Endodermal cell (in vitro differentiated cells): Measurements from ENCODE around the gene UBASH3A. TPM values are rescaled to one million over a fixed set of nuclear protein-coding genes. Genes with fewer than 3 reads are reported as not detected.

ENCODE experiments used
- DNase-seq: peaks from one replicate; pipeline ENCODE4 v3.0.0-alpha.2; 2017
- H3K27ac ChIP-seq: 2 replicates; pipeline ENCODE4 v1.5.1; 2013; ENCODE audit warnings: mild to moderate bottlenecking, low read depth, low read length, moderate library complexity
- H3K27me3 ChIP-seq: 2 replicates; pipeline ENCODE4 v1.6.1; 2013; ENCODE audit warnings: mild to moderate bottlenecking, low read length, moderate library complexity; ENCODE audit not compliant: insufficient read depth, control insufficient read depth, poor library complexity, severe bottlenecking
- H3K36me3 ChIP-seq: 2 replicates; pipeline ENCODE4 v1.7.0; 2013; ENCODE audit warnings: mild to moderate bottlenecking, low read length, moderate library complexity; ENCODE audit not compliant: control insufficient read depth, insufficient read depth
- H3K4me1 ChIP-seq: one replicate; pipeline ENCODE4 v1.7.0; 2013; ENCODE audit warnings: low read length; ENCODE audit not compliant: control insufficient read depth, insufficient read depth
- H3K4me3 ChIP-seq: 2 replicates; pipeline ENCODE4 v1.5.1; 2013; ENCODE audit warnings: mild to moderate bottlenecking, low read length, moderate library complexity
- H3K9ac ChIP-seq: 2 replicates; pipeline ENCODE4 v1.6.1; 2013; ENCODE audit warnings: mild to moderate bottlenecking, low read length, moderate library complexity; ENCODE audit not compliant: poor library complexity, severe bottlenecking; ENCODE audit errors: extremely low read depth
- H3K9me3 ChIP-seq: 2 replicates; pipeline ENCODE4 v1.6.1; 2013; ENCODE audit warnings: mild to moderate bottlenecking, low read length, moderate library complexity; ENCODE audit not compliant: control insufficient read depth
- H3K27ac Mint-ChIP-seq: 2 replicates; pipeline ENCODE4 v1.8.0; 2020; ENCODE audit warnings: mixed read lengths
- H3K27me3 Mint-ChIP-seq: 2 replicates; pipeline ENCODE4 v1.8.0; 2021; ENCODE audit warnings: mild to moderate bottlenecking, mixed read lengths; ENCODE audit not compliant: insufficient read depth
- H3K36me3 Mint-ChIP-seq: 2 replicates; pipeline ENCODE4 v1.8.0; 2020; ENCODE audit warnings: low read depth, mixed read lengths
- H3K4me1 Mint-ChIP-seq: 2 replicates; pipeline ENCODE4 v1.8.0; 2020; ENCODE audit warnings: mixed read lengths
- H3K4me3 Mint-ChIP-seq: 2 replicates; pipeline ENCODE4 v1.8.0; 2020; ENCODE audit warnings: mild to moderate bottlenecking, moderate library complexity, mixed read lengths
- H3K9me3 Mint-ChIP-seq: 2 replicates; pipeline ENCODE4 v1.8.0; 2020; ENCODE audit warnings: mild to moderate bottlenecking, mixed read lengths
- CTCF ChIP-seq: fragments of 200-600 bp; sonication (generic); conservative IDR thresholded peaks from 2 replicates; pipeline ENCODE4 v1.5.0; 2021; ENCODE audit warnings: antibody characterized with exemption, mild to moderate bottlenecking
- WGBS, 2 experiments: methylation state at CpG; one replicate each; pipeline versions ENCODE4 v1.1.5 to v1.1.7; 2013; ENCODE audit warnings: missing lambda C conversion rate in 2 of 2, mixed read lengths in 1 of 2; ENCODE audit not compliant: insufficient coverage in 1 of 2, insufficient read length in 1 of 2; 5-methylcytosine and 5-hydroxymethylcytosine counted together
- total RNA-seq, 2 donors: library from RNA; stranded (reverse); fragmentation: NEBNext Ultra II Directional in 1 of 2; extraction: Animal tissue kit (Norgen Biotek cat#: 25700) in 1 of 2; gene quantifications; 2 replicates in 1 of 2; 3 replicates in 1 of 2; pipeline ENCODE4 v1.2.1, GENCODE V29; 2021

Gene UBASH3A
- total RNA-seq, 2 donors from 2014 or later = not detected

- H3K27ac Mint-ChIP-seq = no peak overlapping the region
- no peak overlapping the region for H3K4me3 ChIP-seq
- no peaks in the 10 kb centered on the region for H3K9me3 Mint-ChIP-seq
- no peaks in the 10 kb centered on the region for H3K4me1 ChIP-seq
- H3K9ac ChIP-seq = no peak overlapping the region
- no peak overlapping the region for H3K4me3 Mint-ChIP-seq
- 81 to 86% methylated on average over 5 to 10 of the region's 10 CpGs for WGBS, 2 experiments
- H3K36me3 Mint-ChIP-seq = no peaks in the 10 kb centered on the region
- DNase-seq = no peak
- peaks cover 3% of the 10 kb centered on the region for H3K27me3 ChIP-seq
- peaks cover 8% of the 10 kb centered on the region for H3K27me3 Mint-ChIP-seq
- H3K36me3 ChIP-seq = no peaks in the 10 kb centered on the region
- H3K27ac ChIP-seq = no peak overlapping the region
- H3K4me1 Mint-ChIP-seq = no peaks in the 10 kb centered on the region
- TF ChIP-seq CTCF = no peak
- H3K9me3 ChIP-seq = no peaks in the 10 kb centered on the region
These were observed 23.3 kb downstream of the UBASH3A start for GRCh38 chr21:42426876-42427480.

- Histone ChIP-seq H3K4me3 (no peak overlapping the region), H3K27ac (no peak overlapping the region), H3K9me3 (peaks cover 4% of the 10 kb centered on the region), H3K27me3 (no peaks in the 10 kb centered on the region), H3K9ac (no peak overlapping the region), H3K36me3 (no peaks in the 10 kb centered on the region), H3K4me1 (no peaks in the 10 kb centered on the region)
- TF ChIP-seq CTCF = no peak
- H3K36me3 Mint-ChIP-seq = no peaks in the 10 kb centered on the region
- H3K4me1 Mint-ChIP-seq = no peaks in the 10 kb centered on the region
- DNase-seq = no peak
- H3K27ac Mint-ChIP-seq = no peak overlapping the region
- peaks cover 14% of the 10 kb centered on the region for H3K27me3 Mint-ChIP-seq
- no peak overlapping the region for H3K4me3 Mint-ChIP-seq
- 92 to 95% methylated on average over 4 to 10 of the region's 10 CpGs for WGBS, 2 experiments
- peaks cover 9% of the 10 kb centered on the region for H3K9me3 Mint-ChIP-seq
These were observed 24.2 kb downstream of the UBASH3A start for GRCh38 chr21:42427809-42428419.

- Histone ChIP-seq H3K4me1 (no peaks in the 10 kb centered on the region), H3K4me3 (no peak overlapping the region), H3K36me3 (no peaks in the 10 kb centered on the region), H3K27ac (no peak overlapping the region), H3K27me3 (no peaks in the 10 kb centered on the region), H3K9me3 (peaks cover 4% of the 10 kb centered on the region), H3K9ac (no peak overlapping the region)
- Mint-ChIP-seq H3K9me3 (peaks cover 15% of the 10 kb centered on the region), H3K27ac (no peak overlapping the region), H3K4me3 (no peak overlapping the region), H3K36me3 (no peaks in the 10 kb centered on the region), H3K4me1 (no peaks in the 10 kb centered on the region), H3K27me3 (peaks cover 14% of the 10 kb centered on the region)
- TF ChIP-seq CTCF = no peak
- WGBS, 2 experiments = 88 to 100% methylated on average over 1 of the region's 1 CpG
- DNase-seq = no peak
These were observed 25.3 kb downstream of the UBASH3A start for GRCh38 chr21:42429021-42429420.
